H1 (cell line): ENCODE measurements around the gene AMELY. TPM values are rescaled to one million over a fixed set of nuclear protein-coding genes. Genes with fewer than 3 reads are reported as not detected.

Experiments
- CTCF ChIA-PET: fragments of 300-600 bp; sonication (Branson Sonifier 250); formaldehyde crosslinking; loops from one replicate; lab custom pipeline; 2021; ENCODE audit not compliant: partially characterized antibody; lab: Charles Lee
- POLR2A ChIA-PET: fragments of 300-600 bp; sonication (Branson Sonifier 250); formaldehyde crosslinking; loops from one replicate; lab custom pipeline; 2021; ENCODE audit warnings: inconsistent platforms; ENCODE audit not compliant: partially characterized antibody; lab: Charles Lee
- DNase-seq, 2 experiments: peaks; one replicate each; pipeline versions ENCODE4 v3.0.0 to v3.0.0-alpha.2; 2010 to 2022; ENCODE audit warnings: low spot score in 2 of 2, low read depth in 1 of 2, mixed read lengths in 1 of 2
- FAIRE-seq: peaks from 2 replicates; lab custom pipeline; 2011; peaks lifted over from hg19 to GRCh38; lab: Jason Lieb, UNC
- H2AFZ ChIP-seq: 2 replicates; pipeline ENCODE4 v1.8.1; 2012; ENCODE audit warnings: low read length, inconsistent platforms
- H2AK5ac ChIP-seq: 2 replicates; pipeline ENCODE4 v1.6.1; 2013; ENCODE audit warnings: low read depth, low read length
- H2BK120ac ChIP-seq: replicated peaks from 2 replicates; pipeline ENCODE3; 2013; ENCODE audit warnings: low read depth, low read length, inconsistent platforms
- H2BK12ac ChIP-seq: 2 replicates; pipeline ENCODE4 v1.6.1; 2013; ENCODE audit warnings: low read depth, low read length
- H2BK15ac ChIP-seq: 2 replicates; pipeline ENCODE4 v1.6.1; 2013; ENCODE audit warnings: low read length
- H2BK20ac ChIP-seq: 2 replicates; pipeline ENCODE4 v1.6.1; 2013; ENCODE audit warnings: low read length
- H2BK5ac ChIP-seq: 2 replicates; pipeline ENCODE4 v1.6.1; 2013; ENCODE audit warnings: low read depth, low read length
- H3K14ac ChIP-seq: 2 replicates; pipeline ENCODE4 v1.6.1; 2013; ENCODE audit warnings: inconsistent platforms; ENCODE audit not compliant: insufficient read length
- H3K18ac ChIP-seq: 2 replicates; pipeline ENCODE4 v1.6.1; 2013; ENCODE audit warnings: low read length; ENCODE audit errors: extremely low read depth
- H3K23ac ChIP-seq: 2 replicates; pipeline ENCODE4 v1.6.1; 2013; ENCODE audit warnings: inconsistent platforms; ENCODE audit not compliant: insufficient read length
- H3K23me2 ChIP-seq: 2 replicates; pipeline ENCODE4 v1.6.1; 2013; ENCODE audit warnings: low read depth, low read length
- H3K27ac ChIP-seq: 2 replicates; pipeline ENCODE4 v1.6.1; 2011; ENCODE audit warnings: low read depth, low read length, inconsistent platforms
- H3K27me3 ChIP-seq, 4 experiments: replicated peaks in 1 of 4; 1 replicate in 1 of 4; 2 replicates in 3 of 4; pipeline versions ENCODE4 v1.6.1 to v1.8.1; 2011 to 2013; ENCODE audit warnings: low read length in 3 of 4, mild to moderate bottlenecking in 3 of 4, inconsistent platforms in 2 of 4, mixed read lengths in 2 of 4, moderate library complexity in 1 of 4; ENCODE audit not compliant: control insufficient read depth in 3 of 4, insufficient read depth in 3 of 4; ENCODE audit errors: extremely low read depth in 1 of 4
- H3K36me3 ChIP-seq, 4 experiments: 2 replicates each; pipeline versions ENCODE4 v1.6.1 to v1.8.1; 2011 to 2013; ENCODE audit warnings: mild to moderate bottlenecking in 4 of 4, low read length in 3 of 4, moderate library complexity in 2 of 4, control low read depth in 1 of 4, inconsistent platforms in 1 of 4; ENCODE audit not compliant: insufficient read depth in 4 of 4, control insufficient read depth in 2 of 4
- H3K4ac ChIP-seq: replicated peaks from 2 replicates; pipeline ENCODE3; 2013; ENCODE audit warnings: low read length, low read depth, mixed read lengths, inconsistent platforms; ENCODE audit not compliant: insufficient read length
- H3K4me1 ChIP-seq, 4 experiments: replicated peaks in 1 of 4; 1 replicate in 1 of 4; 2 replicates in 3 of 4; pipeline versions ENCODE4 v1.6.1 to v1.8.1; 2011 to 2013; ENCODE audit warnings: low read length in 3 of 4, inconsistent platforms in 2 of 4, mixed read lengths in 1 of 4; ENCODE audit not compliant: insufficient read depth in 4 of 4, control insufficient read depth in 3 of 4
- H3K4me2 ChIP-seq, 2 experiments: 2 replicates each; pipeline versions ENCODE4 v1.6.1 to v1.8.1; 2011 to 2013; ENCODE audit warnings: low read depth in 2 of 2, low read length in 2 of 2, control low read depth in 1 of 2, inconsistent platforms in 1 of 2, mild to moderate bottlenecking in 1 of 2; ENCODE audit not compliant: insufficient read depth in 1 of 2
- H3K4me3 ChIP-seq, 4 experiments: fragments of 200-600, 300-600 bp in 1 of 4; sonication (generic), shearing (Covaris generic), sonication (Bioruptor Twin) in 1 of 4; 2 replicates each; pipeline versions ENCODE4 v1.5.1 to v1.8.1; 2011 to 2016; ENCODE audit warnings: low read length in 4 of 4, low read depth in 3 of 4, control low read depth in 2 of 4, inconsistent platforms in 2 of 4, mild to moderate bottlenecking in 2 of 4, mixed read lengths in 1 of 4, moderate library complexity in 1 of 4; ENCODE audit not compliant: insufficient read depth in 2 of 4; ENCODE audit errors: extremely low read depth in 1 of 4
- H3K56ac ChIP-seq: replicated peaks from 2 replicates; pipeline ENCODE3; 2013; ENCODE audit warnings: low read depth, mild to moderate bottlenecking, mixed read lengths, low read length, inconsistent platforms; ENCODE audit not compliant: insufficient read length
- H3K79me1 ChIP-seq: 2 replicates; pipeline ENCODE4 v1.6.1; 2013; ENCODE audit warnings: low read depth, low read length, control low read depth
- H3K79me2 ChIP-seq, 2 experiments: 2 replicates each; pipeline versions ENCODE4 v1.6.1 to v1.8.1; 2012 to 2013; ENCODE audit warnings: low read length in 2 of 2, mild to moderate bottlenecking in 2 of 2, inconsistent platforms in 1 of 2; ENCODE audit not compliant: insufficient read depth in 2 of 2, control insufficient read depth in 1 of 2
- H3K9ac ChIP-seq, 4 experiments: replicated peaks in 1 of 4; 1 replicate in 1 of 4; 2 replicates in 3 of 4; pipeline versions ENCODE4 v1.6.1 to v1.8.1; 2011 to 2013; ENCODE audit warnings: low read depth in 3 of 4, low read length in 3 of 4, control low read depth in 2 of 4, mild to moderate bottlenecking in 2 of 4, moderate library complexity in 2 of 4, inconsistent platforms in 1 of 4; ENCODE audit errors: extremely low read depth in 1 of 4
- H3K9me3 ChIP-seq, 2 experiments: 2 replicates each; pipeline versions ENCODE4 v1.6.1 to v1.8.1; 2012 to 2013; ENCODE audit warnings: mild to moderate bottlenecking in 2 of 2, moderate library complexity in 2 of 2, control low read depth in 1 of 2, inconsistent platforms in 1 of 2, low read depth in 1 of 2, low read length in 1 of 2, mixed read lengths in 1 of 2; ENCODE audit not compliant: insufficient read depth in 2 of 2
- H4K20me1 ChIP-seq, 2 experiments: replicated peaks in 1 of 2; 2 replicates each; pipeline versions ENCODE3 to v1.8.1; 2011 to 2013; ENCODE audit warnings: inconsistent platforms in 2 of 2, low read length in 2 of 2, mild to moderate bottlenecking in 1 of 2; ENCODE audit not compliant: insufficient read depth in 2 of 2, control insufficient read depth in 1 of 2
- H4K5ac ChIP-seq: 2 replicates; pipeline ENCODE4 v1.6.1; 2013; ENCODE audit warnings: low read length, low read depth, mixed read lengths, inconsistent platforms; ENCODE audit not compliant: insufficient read length
- H4K8ac ChIP-seq: 2 replicates; pipeline ENCODE4 v1.8.0; 2013; ENCODE audit warnings: mild to moderate bottlenecking, moderate library complexity, low read length, inconsistent platforms; ENCODE audit not compliant: insufficient read depth; ENCODE audit errors: extremely low read depth
- H4K91ac ChIP-seq: replicated peaks from 2 replicates; pipeline ENCODE3; 2013; ENCODE audit warnings: low read length, mixed read lengths, inconsistent platforms; ENCODE audit not compliant: insufficient read length
- ATF3 ChIP-seq: IDR thresholded peaks from 2 replicates; pipeline ENCODE4 v1.6.1; 2011; ENCODE audit warnings: low read depth, mild to moderate bottlenecking, low read length; ENCODE audit not compliant: insufficient read depth
- BRCA1 ChIP-seq: IDR thresholded peaks from 2 replicates; pipeline ENCODE4 v1.6.1; 2012; ENCODE audit warnings: low read depth, low read length, improper control_type of control experiment
- CHD2 ChIP-seq: IDR thresholded peaks from 2 replicates; pipeline ENCODE4 v1.6.1; 2012; ENCODE audit warnings: low read length, improper control_type of control experiment
- CTBP2 ChIP-seq: IDR thresholded peaks from 2 replicates; pipeline ENCODE4 v1.7.0; 2011; ENCODE audit warnings: borderline replicate concordance, mild to moderate bottlenecking, moderate library complexity, mixed read lengths, low read length; ENCODE audit not compliant: insufficient read depth, insufficient read length
- MAFK ChIP-seq: IDR thresholded peaks from 2 replicates; pipeline ENCODE4 v1.6.1; 2012; ENCODE audit warnings: low read depth, mild to moderate bottlenecking, improper control_type of control experiment, low read length
- NANOG ChIP-seq: IDR thresholded peaks from 2 replicates; pipeline ENCODE4 v1.6.1; 2011; ENCODE audit warnings: low read length, low read depth, mild to moderate bottlenecking, inconsistent platforms; ENCODE audit not compliant: insufficient read depth, poor library complexity, severe bottlenecking
- RXRA ChIP-seq: IDR thresholded peaks from 2 replicates; pipeline ENCODE4 v1.6.1; 2011; ENCODE audit warnings: low read depth, mild to moderate bottlenecking, low read length, moderate library complexity; ENCODE audit not compliant: insufficient read depth
- SP1 ChIP-seq: IDR thresholded peaks from 2 replicates; pipeline ENCODE4 v1.6.1; 2011; ENCODE audit warnings: low read depth, low read length
- USF2 ChIP-seq: IDR thresholded peaks from 2 replicates; pipeline ENCODE4 v1.6.1; 2011; ENCODE audit warnings: low read length, improper control_type of control experiment
- WGBS, 2 experiments: shearing (Covaris generic) in 1 of 2; methylation state at CpG; one replicate each; pipeline versions ENCODE4 v1.1.6 to v1.1.7; 2013 to 2015; ENCODE audit warnings: low lambda C conversion rate in 2 of 2, mixed read lengths in 2 of 2, inconsistent platforms in 1 of 2, low coverage in 1 of 2, missing lambda C conversion rate in 1 of 2; ENCODE audit not compliant: insufficient replicate concordance in 2 of 2, insufficient coverage in 1 of 2, insufficient read length in 1 of 2; ENCODE audit errors: extremely low coverage in 1 of 2, missing lambda C conversion rate in 1 of 2; 5-methylcytosine and 5-hydroxymethylcytosine counted together
- polyA plus RNA-seq, 7 experiments: library from polyadenylated mRNA; depleted of rRNA in 3 of 7; stranded (reverse) in 5 of 7; unstranded in 2 of 7; fragments of >200 nt in 5 of 7; fragments of 200-250 nt in 2 of 7; gene quantifications; 1 replicate in 5 of 7; 2 replicates in 1 of 7; 4 replicates in 1 of 7; pipeline versions ENCODE4 v1.2.1 to v1.2.3, GENCODE V29; 2011 to 2013; ENCODE audit warnings: missing spikeins in 2 of 7, mixed read lengths in 2 of 7
- total RNA-seq: library from RNA; stranded (reverse); fragmentation: NEBNext Ultra II Directional; extraction: Animal tissue kit (Norgen Biotek cat#: 25700); gene quantifications from 2 replicates; pipeline ENCODE4 v1.2.1, GENCODE V29; 2021

The AMELY gene
- total and polyA plus RNA-seq, 2 of the 8 experiments (the other 6 are each of a cell fraction or from before 2014, with no cell fraction given): 0.09 TPM; not detected in 1

- H3K27me3 ChIP-seq: peaks cover 30 to 61% (median 52%) of the 10 kb centered on the region in 4 experiments
- no peak overlapping the region for H3K9ac ChIP-seq
- no peaks in the 10 kb centered on the region for H3K36me3 ChIP-seq
- no peak overlapping the region for H3K18ac ChIP-seq
- no peak overlapping the region for H2BK12ac ChIP-seq
- H3K4me2 ChIP-seq: peak overlapping the region; percentile 31 to 38
- H4K5ac ChIP-seq: no peak overlapping the region
- no peak overlapping the region for H2BK15ac ChIP-seq
- H4K8ac ChIP-seq: no peak overlapping the region
- H4K20me1 ChIP-seq: no peaks in the 10 kb centered on the region
- no peaks in the 10 kb centered on the region for H3K23me2 ChIP-seq
- H4K91ac ChIP-seq: no peak overlapping the region
- TF ChIP-seq CTBP2 (no peak), BRCA1 (no peak), CHD2 (no peak), USF2 (no peak), NANOG (peak; percentile 29), RXRA (no peak), MAFK (no peak), ATF3 (no peak), SP1 (peak; percentile 29; the same call in 1 of the 2 replicates)
- no peak overlapping the region for H3K14ac ChIP-seq
- FAIRE-seq: peak; percentile 88
- H2BK20ac ChIP-seq: no peak overlapping the region
- H3K9me3 ChIP-seq: no peaks in the 10 kb centered on the region
- H3K56ac ChIP-seq: no peak overlapping the region
- no peak overlapping the region for H2BK5ac ChIP-seq
- no peak overlapping the region for H3K23ac ChIP-seq
- H2AK5ac ChIP-seq: no peak overlapping the region
- H3K4me1 ChIP-seq: peaks cover 0 to 8% (median 3%) of the 10 kb centered on the region in 4 experiments; a peak in 4 of 7 replicates
- no peak overlapping the region for H3K4ac ChIP-seq
- peak overlapping the region in 1 of 4 experiments; percentile 28; a peak in 1 of 8 replicates for H3K4me3 ChIP-seq
- ChIA-PET POLR2A (interaction anchor here (6.7 kb wide), 1 partner anchor 13 kb away, joined by 47 read pairs; the partner anchor contains the start of gene TBL1Y), CTCF (no interaction called here)
- H3K27ac ChIP-seq: no peak overlapping the region
- DNase-seq: no peak
- no peak overlapping the region for H2AFZ ChIP-seq
- H2BK120ac ChIP-seq: no peak overlapping the region
- no peaks in the 10 kb centered on the region for H3K79me1 ChIP-seq
- 0% methylated on average over 1 of the region's 1 CpG; no CpG with 5 or more reads in 1 of the 2 experiments for WGBS, 2 experiments
- no peaks in the 10 kb centered on the region for H3K79me2 ChIP-seq
Measured at GRCh38 chrY:6895236-6895635, 16.3 kb downstream of the AMELY start.
